ENCODE results near the gene ANKS1A. TPM values are rescaled to one million over a fixed set of nuclear protein-coding genes. Genes with fewer than 3 reads are reported as not detected.

The ANKS1A gene
- total RNA-seq, 1 experiment from 2014 or later = 24.0 TPM

DNA sequence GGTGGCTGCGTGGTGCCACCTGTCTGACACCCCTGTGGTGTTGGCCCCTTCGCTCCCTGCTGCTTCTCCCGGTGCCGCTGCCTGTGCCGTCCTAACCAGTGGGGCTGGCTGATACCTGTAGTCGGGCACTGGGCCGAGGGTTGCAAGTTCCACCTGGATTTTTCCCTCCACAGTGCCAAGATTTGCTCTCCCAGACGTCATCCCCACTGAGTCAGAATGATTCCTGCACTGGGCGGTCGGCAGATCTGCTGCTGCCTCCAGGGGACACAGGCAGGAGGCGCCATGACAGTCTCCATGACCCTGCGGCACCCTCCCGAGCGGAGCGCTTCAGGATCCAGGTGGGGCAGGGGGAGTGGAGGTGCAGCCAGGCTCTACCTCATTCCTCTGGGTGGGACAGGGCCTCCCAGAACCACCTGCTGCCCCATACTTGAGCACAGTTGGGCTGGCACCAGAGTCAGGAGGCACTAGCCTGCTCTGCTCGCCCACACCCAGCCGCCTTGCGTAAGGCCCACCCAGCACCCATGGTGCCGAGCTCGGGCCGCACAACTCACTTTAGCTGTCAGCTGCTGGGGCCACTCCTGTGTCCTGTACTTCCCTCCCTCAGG is 191.9 kb downstream of the ANKS1A start:
- Histone ChIP-seq H3K9me3 (no peaks in the 10 kb centered on the region), H3K36me3 (ENCODE audit: control insufficient read depth, insufficient read depth, low read length) (no peaks in the 10 kb centered on the region), H3K4me3 (ENCODE audit: low read depth, low read length) (no peak overlapping the region), H3K27me3 (replicated peaks; ENCODE audit: control insufficient read depth, insufficient read depth, low read length) (no peaks in the 10 kb centered on the region), H3K4me1 (no peaks in the 10 kb centered on the region)
- Mint-ChIP-seq H3K9me3 (ENCODE audit: unreplicated experiment) (no peaks in the 10 kb centered on the region), H3K4me1 (ENCODE audit: low read depth, unreplicated experiment) (no peaks in the 10 kb centered on the region), H3K27ac (ENCODE audit: unreplicated experiment) (peak overlapping the region; percentile 2), H3K4me3 (ENCODE audit: unreplicated experiment) (no peak overlapping the region), H3K27me3 (ENCODE audit: insufficient read depth, unreplicated experiment) (no peaks in the 10 kb centered on the region), H3K36me3 (ENCODE audit: insufficient read depth, unreplicated experiment) (peaks cover 41% of the 10 kb centered on the region)
- peak in 1 of 2 experiments; percentile 23 for DNase-seq
- ChIA-PET CTCF (no interaction called here), POLR2A (no interaction called here)
- no TSS peak for BruUV-seq (replicated peaks)
- intact Hi-C loops (cut with micrococcal nuclease; ENCODE audit: unreplicated experiment) = no loop called here
- TF ChIP-seq CTCF (IDR thresholded peaks at IDR 0.05; ENCODE audit: insufficient read depth in 1 of 2, low read depth in 1 of 2, low read length in 1 of 2, severe bottlenecking in 1 of 2, unreplicated experiment in 1 of 2) = no peak

DNA sequence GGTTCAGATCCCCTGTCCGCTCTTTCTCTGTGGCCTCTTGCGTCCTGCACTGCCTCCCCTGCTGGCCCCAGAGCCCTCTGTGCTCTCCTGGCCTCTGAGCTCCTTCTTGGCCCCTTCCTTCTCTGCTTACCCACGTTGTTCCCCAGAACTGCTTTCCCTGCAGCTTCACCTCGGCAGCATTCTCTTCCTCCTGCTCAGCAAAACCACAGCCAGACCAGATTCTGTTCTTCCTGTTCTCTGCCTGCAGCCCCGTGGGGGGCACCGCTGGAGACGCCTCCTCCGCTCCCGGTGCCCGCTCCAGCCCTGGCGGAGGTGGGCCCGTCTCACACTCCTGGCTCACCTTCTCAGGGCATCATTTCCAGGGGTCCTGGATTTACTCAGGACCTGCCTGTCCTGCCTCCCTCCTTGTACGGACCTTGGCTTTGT is 192.4 kb downstream of the ANKS1A start:
- no peaks in the 10 kb centered on the region for H3K9me3 Mint-ChIP-seq (ENCODE audit: unreplicated experiment)
- peaks cover 41% of the 10 kb centered on the region for H3K36me3 Mint-ChIP-seq (ENCODE audit: insufficient read depth, unreplicated experiment)
- ChIA-PET POLR2A (no interaction called here), CTCF (no interaction called here)
- H3K27me3 Mint-ChIP-seq (ENCODE audit: insufficient read depth, unreplicated experiment) = no peaks in the 10 kb centered on the region
- H3K27me3 ChIP-seq (replicated peaks; ENCODE audit: control insufficient read depth, insufficient read depth, low read length) = no peaks in the 10 kb centered on the region
- BruUV-seq (replicated peaks) = no TSS peak
- H3K4me1 Mint-ChIP-seq (ENCODE audit: low read depth, unreplicated experiment) = no peaks in the 10 kb centered on the region
- H3K9me3 ChIP-seq = no peaks in the 10 kb centered on the region
- no peaks in the 10 kb centered on the region for H3K4me1 ChIP-seq
- no peak for TF ChIP-seq CTCF (IDR thresholded peaks at IDR 0.05; ENCODE audit: insufficient read depth in 1 of 2, low read depth in 1 of 2, low read length in 1 of 2, severe bottlenecking in 1 of 2, unreplicated experiment in 1 of 2)
- peak overlapping the region; percentile 2 for H3K27ac Mint-ChIP-seq (ENCODE audit: unreplicated experiment)
- no peaks in the 10 kb centered on the region for H3K36me3 ChIP-seq (ENCODE audit: control insufficient read depth, insufficient read depth, low read length)
- H3K4me3 Mint-ChIP-seq (ENCODE audit: unreplicated experiment) = no peak overlapping the region
- peak in 1 of 2 experiments; percentile 9 for DNase-seq
- intact Hi-C loops (cut with micrococcal nuclease; ENCODE audit: unreplicated experiment) = no loop called here
- H3K4me3 ChIP-seq (ENCODE audit: low read depth, low read length) = no peak overlapping the region

DNA sequence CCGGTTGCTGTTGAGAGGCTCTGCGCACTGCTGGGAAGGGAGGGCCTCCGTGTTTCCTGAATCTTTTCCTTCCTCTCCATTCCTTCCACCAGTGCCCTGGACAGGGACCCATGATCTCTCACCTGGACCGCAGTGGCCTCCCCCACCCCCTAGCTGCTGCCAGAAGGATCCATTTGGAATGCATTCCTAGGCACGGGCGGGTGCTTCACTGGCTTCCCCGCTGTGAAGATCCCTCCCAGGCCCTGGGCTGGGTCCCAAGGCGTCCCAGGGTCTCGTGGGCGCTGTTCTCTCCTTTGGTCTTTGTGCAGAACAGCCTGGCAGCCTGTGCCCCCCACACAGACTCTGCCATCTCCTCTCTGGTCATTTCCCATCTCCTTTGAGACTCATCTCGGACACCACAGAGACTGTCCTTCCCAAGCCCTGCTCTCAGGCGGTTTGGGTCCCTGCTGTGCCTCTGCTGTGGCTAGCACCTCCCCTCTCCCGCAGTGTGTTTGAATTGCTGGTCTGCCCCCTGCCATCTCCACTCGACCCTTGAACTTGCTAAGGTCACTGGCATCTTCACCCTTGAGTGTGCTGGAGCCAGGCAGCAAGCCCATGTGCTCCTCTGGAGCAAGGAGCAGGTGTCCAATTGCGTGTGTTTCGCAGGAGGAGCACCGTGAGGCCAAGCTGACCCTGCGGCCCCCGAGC is 193.1 kb downstream of the ANKS1A start:
- peak in 1 of 2 experiments; percentile 12 for DNase-seq
- H3K36me3 ChIP-seq (ENCODE audit: control insufficient read depth, insufficient read depth, low read length) = peaks cover 1% of the 10 kb centered on the region
- no TSS peak for BruUV-seq (replicated peaks)
- H3K27me3 Mint-ChIP-seq (ENCODE audit: insufficient read depth, unreplicated experiment) = no peaks in the 10 kb centered on the region
- H3K27ac Mint-ChIP-seq (ENCODE audit: unreplicated experiment) = peak overlapping the region; percentile 2
- H3K36me3 Mint-ChIP-seq (ENCODE audit: insufficient read depth, unreplicated experiment) = peaks cover 34% of the 10 kb centered on the region
- H3K9me3 Mint-ChIP-seq (ENCODE audit: unreplicated experiment) = no peaks in the 10 kb centered on the region
- no peak overlapping the region for H3K4me3 ChIP-seq (ENCODE audit: low read depth, low read length)
- no peaks in the 10 kb centered on the region for H3K4me1 ChIP-seq
- no peaks in the 10 kb centered on the region for H3K27me3 ChIP-seq (replicated peaks; ENCODE audit: control insufficient read depth, insufficient read depth, low read length)
- H3K9me3 ChIP-seq = no peaks in the 10 kb centered on the region
- H3K4me1 Mint-ChIP-seq (ENCODE audit: low read depth, unreplicated experiment) = no peaks in the 10 kb centered on the region
- ChIA-PET POLR2A (no interaction called here), CTCF (no interaction called here)
- no peak for TF ChIP-seq CTCF (IDR thresholded peaks at IDR 0.05; ENCODE audit: insufficient read depth in 1 of 2, low read depth in 1 of 2, low read length in 1 of 2, severe bottlenecking in 1 of 2, unreplicated experiment in 1 of 2)
- intact Hi-C loops (cut with micrococcal nuclease; ENCODE audit: unreplicated experiment) = no loop called here
- H3K4me3 Mint-ChIP-seq (ENCODE audit: unreplicated experiment) = no peak overlapping the region
